HepG2 (cell line): Measurements from ENCODE around the gene CACNA1D. TPM values are rescaled to one million over a fixed set of nuclear protein-coding genes. Genes with fewer than 3 reads are reported as not detected.
"Not testable (repeated sequence)": the region's sequence is repeated elsewhere in the genome, so short reads cannot be mapped to it uniquely, and the experiment has no call there.

ENCODE experiments used
- ATAC-seq: fragments of 200-7000 bp; cut with Tn5 transposase; 3 replicates; pipeline ENCODE4 v1.9.1; 2020; ENCODE audit warnings: mild to moderate bottlenecking, moderate library complexity
- BruUV-seq: library from RNA; stranded (reverse); fragments of 400-500 nt; replicated peaks from 2 replicates; lab custom pipeline; 2021; lab: Mats Ljungman, UMichigan
- CTCF ChIA-PET: fragments of 300-600 bp; formaldehyde crosslinking; extraction: SDS; loops from one replicate; lab custom pipeline; 2021; ENCODE audit warnings: low total read pairs, inconsistent platforms, low intra/inter-chr PET ratio; lab: Yijun Ruan, JAX
- POLR2A ChIA-PET: fragments of 350-600 bp; sonication (Branson Sonifier 250); formaldehyde crosslinking; loops from one replicate; lab custom pipeline; 2020; ENCODE audit warnings: antibody characterized with exemption, inconsistent platforms; lab: Yijun Ruan, JAX
- DNase-seq: peaks from one replicate; pipeline ENCODE4 v3.0.0-alpha.2; 2015; ENCODE audit warnings: low spot score
- FAIRE-seq: peaks from 3 replicates; lab custom pipeline; 2011; peaks lifted over from hg19 to GRCh38; lab: Jason Lieb, UNC
- H2AFZ ChIP-seq: one replicate; pipeline ENCODE4 v1.6.1; 2011; ENCODE audit warnings: low read length, inconsistent platforms
- H3K27ac ChIP-seq: fragments of 300-600 bp; 3 replicates; pipeline ENCODE4 v1.8.0; 2011; ENCODE audit warnings: mixed run types, mild to moderate bottlenecking, mixed read lengths, low read length, inconsistent platforms; ENCODE audit not compliant: insufficient read depth; ENCODE audit errors: extremely low read length
- H3K27me3 ChIP-seq, 2 experiments: fragments of 200-600 bp in 1 of 2; 2 replicates in 1 of 2; 3 replicates in 1 of 2; pipeline versions ENCODE4 v1.6.0 to v1.8.0; 2011; ENCODE audit warnings: low read length in 2 of 2, mild to moderate bottlenecking in 2 of 2, moderate library complexity in 2 of 2, inconsistent platforms in 1 of 2; ENCODE audit not compliant: insufficient read depth in 2 of 2, control insufficient read depth in 1 of 2
- H3K36me3 ChIP-seq, 2 experiments: fragments of 200-600 bp in 1 of 2; replicated peaks in 1 of 2; 2 replicates in 1 of 2; 3 replicates in 1 of 2; pipeline versions ENCODE4 v1.5.1 to v1.8.0; 2011; ENCODE audit warnings: low read length in 2 of 2, inconsistent platforms in 1 of 2; ENCODE audit not compliant: insufficient read depth in 2 of 2, control insufficient read depth in 1 of 2
- H3K4me1 ChIP-seq: 2 replicates; pipeline ENCODE4 v1.5.1; 2012; ENCODE audit warnings: low read length, inconsistent platforms; ENCODE audit not compliant: insufficient read depth
- H3K4me2 ChIP-seq: 2 replicates; pipeline ENCODE4 v1.6.0; 2011; ENCODE audit warnings: low read depth, low read length, inconsistent platforms
- H3K4me3 ChIP-seq, 3 experiments: fragments of 200-600 bp in 1 of 3; sonication (generic), shearing (Covaris generic) in 1 of 3; replicated peaks in 1 of 3; 2 replicates each; pipeline ENCODE4 v1.5.1; 2011 to 2016; ENCODE audit warnings: low read length in 3 of 3, inconsistent platforms in 2 of 3, low read depth in 2 of 3, mild to moderate bottlenecking in 2 of 3, control low read depth in 1 of 3, mixed read lengths in 1 of 3; ENCODE audit not compliant: insufficient read depth in 1 of 3
- H3K79me2 ChIP-seq: one replicate; pipeline ENCODE4 v1.6.1; 2011; ENCODE audit warnings: low read length, inconsistent platforms; ENCODE audit not compliant: insufficient read depth
- H3K9ac ChIP-seq: 2 replicates; pipeline ENCODE4 v1.6.0; 2011; ENCODE audit warnings: mild to moderate bottlenecking, low read depth, low read length, inconsistent platforms; ENCODE audit not compliant: insufficient read depth
- H3K9me3 ChIP-seq: 2 replicates; pipeline ENCODE4 v1.5.1; 2012; ENCODE audit warnings: mild to moderate bottlenecking, low read length
- H4K20me1 ChIP-seq: 2 replicates; pipeline ENCODE4 v1.6.0; 2011; ENCODE audit warnings: inconsistent platforms, mild to moderate bottlenecking, low read length, moderate library complexity; ENCODE audit not compliant: insufficient read depth
- DMAP1 ChIP-seq: IDR thresholded peaks from 2 replicates; pipeline ENCODE4 v1.6.1; 2016
- KDM6A ChIP-seq: IDR thresholded peaks from 2 replicates; pipeline ENCODE4 v1.6.1; 2016; ENCODE audit warnings: low read depth
- NBN ChIP-seq: fragments of 450-650 bp; conservative IDR thresholded peaks from 2 replicates; pipeline ENCODE4 v1.6.1; 2017
- NFE2L2 ChIP-seq: fragments of 150-350 bp; IDR thresholded peaks from 2 replicates; pipeline ENCODE4 v1.6.1; 2014; ENCODE audit warnings: low read length
- PHF8 ChIP-seq: sonication (generic); formaldehyde crosslinking; IDR thresholded peaks from 2 replicates; pipeline ENCODE4 v1.5.0; 2020; ENCODE audit warnings: missing genetic modification reagents
- RBFOX2 ChIP-seq: fragments of 200-400 bp; formaldehyde crosslinking; IDR thresholded peaks from 2 replicates; pipeline ENCODE4 v1.6.1; 2017; ENCODE audit warnings: low read depth, mild to moderate bottlenecking, low read length
- RFXAP ChIP-seq: sonication (generic); formaldehyde crosslinking; IDR thresholded peaks from 2 replicates; pipeline ENCODE4 v1.4.0; 2020; ENCODE audit warnings: missing genetic modification reagents, borderline replicate concordance
- ZNF335 ChIP-seq: sonication (generic); formaldehyde crosslinking; IDR thresholded peaks from 2 replicates; pipeline ENCODE4 v1.4.0; 2020; ENCODE audit warnings: missing genetic modification reagents
- ZSCAN9 ChIP-seq: IDR thresholded peaks from 2 replicates; pipeline ENCODE4 v1.6.1; 2016; ENCODE audit warnings: borderline replicate concordance
- WGBS: methylation state at CpG from one replicate; pipeline ENCODE4 v1.1.6; 2017; ENCODE audit warnings: low lambda C conversion rate; 5-methylcytosine and 5-hydroxymethylcytosine counted together
- in situ Hi-C: cut with HindIII; loops from 2 replicates; pipeline ENCODE4 v1.10.0; 2017; ENCODE audit warnings: low pct_unique_long_range_greater_than_20kb; ENCODE audit not compliant: extremely low pct_ligation_motif_present
- intact Hi-C: fragments of 100-400 bp; cut with micrococcal nuclease; formaldehyde crosslinking; loops from one replicate; pipeline ENCODE4 v1.10.0; 2022; ENCODE audit not compliant: unreplicated experiment
- polyA plus RNA-seq, 8 experiments: library from polyadenylated mRNA; depleted of rRNA in 3 of 8; stranded (reverse) in 7 of 8; unstranded in 1 of 8; fragments of >200 nt; fragmentation: Illumina TruSeq in 4 of 8; extraction: Trizol in 4 of 8; gene quantifications; 2 replicates each; pipeline versions ENCODE4 v1.2.1 to v1.2.3, GENCODE V29; 2011 to 2016; ENCODE audit warnings: low read depth in 4 of 8, missing spikeins in 1 of 8, mixed read lengths in 1 of 8; ENCODE audit not compliant: insufficient read depth in 1 of 8
- total RNA-seq, 5 experiments: library from RNA; depleted of rRNA; stranded (reverse); fragments of >200 nt; fragmentation: Illumina TruSeq; extraction: Trizol; gene quantifications; 2 replicates each; pipeline ENCODE4 v1.2.3, GENCODE V29; 2016; ENCODE audit warnings: low read depth in 1 of 5
- TF ChIP-seq, protein P1 (sequence below): sonication (generic); formaldehyde crosslinking; IDR thresholded peaks from 2 replicates; pipeline ENCODE4 v1.8.1; 2023; ENCODE audit warnings: missing genetic modification reagents, inconsistent platforms, borderline replicate concordance

CACNA1D gene
- total and polyA plus RNA-seq, 2 of the 13 experiments (the other 11 are each of a cell fraction or from before 2014, with no cell fraction given), result 0.26 to 0.38 TPM

GRCh38 chr3:53661480-53661879, 167.1 kb downstream of the CACNA1D start (continued):
- TF ChIP-seq ZSCAN9 (CRISPR knock-in tag), result no peak
- TF ChIP-seq RFXAP, result no peak
- no peak for TF ChIP-seq ZNF335
- no peak for TF ChIP-seq PHF8 (CRISPR knock-in tag)
- no peak for TF ChIP-seq RBFOX2
- TF ChIP-seq, protein P1, sequence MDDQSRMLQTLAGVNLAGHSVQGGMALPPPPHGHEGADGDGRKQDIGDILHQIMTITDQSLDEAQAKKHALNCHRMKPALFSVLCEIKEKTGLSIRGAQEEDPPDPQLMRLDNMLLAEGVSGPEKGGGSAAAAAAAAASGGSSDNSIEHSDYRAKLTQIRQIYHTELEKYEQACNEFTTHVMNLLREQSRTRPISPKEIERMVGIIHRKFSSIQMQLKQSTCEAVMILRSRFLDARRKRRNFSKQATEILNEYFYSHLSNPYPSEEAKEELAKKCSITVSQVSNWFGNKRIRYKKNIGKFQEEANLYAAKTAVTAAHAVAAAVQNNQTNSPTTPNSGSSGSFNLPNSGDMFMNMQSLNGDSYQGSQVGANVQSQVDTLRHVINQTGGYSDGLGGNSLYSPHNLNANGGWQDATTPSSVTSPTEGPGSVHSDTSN, result no peak
- no peak for TF ChIP-seq NFE2L2
- no peak for TF ChIP-seq KDM6A (CRISPR knock-in tag)
- no peak for TF ChIP-seq NBN
- no peak for TF ChIP-seq DMAP1

DNA sequence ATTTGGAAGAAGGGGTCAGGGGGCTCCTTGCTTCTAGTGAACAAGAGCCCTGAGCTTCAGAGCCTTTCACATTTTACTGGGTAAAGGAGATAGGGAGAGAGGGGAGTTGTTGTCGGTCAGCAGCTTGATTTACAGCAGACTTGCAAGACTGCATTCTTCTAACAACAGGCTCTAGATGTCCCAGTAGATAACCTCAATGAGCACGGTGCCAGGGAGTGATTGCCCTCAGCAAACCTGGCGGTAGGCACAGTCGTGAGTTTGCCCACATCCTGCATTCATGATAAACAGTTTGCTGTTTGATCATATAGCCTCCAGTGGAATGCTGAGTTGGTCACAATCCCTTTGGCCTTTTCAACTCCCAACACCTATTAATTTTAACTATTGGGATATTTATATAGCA, 170.4 kb downstream of the CACNA1D start:
- H3K27me3 ChIP-seq, H3K4me1 ChIP-seq, H3K79me2 ChIP-seq, POLR2A ChIA-PET, CTCF ChIA-PET, BruUV-seq, H2AFZ ChIP-seq, H3K9ac ChIP-seq, DNase-seq, FAIRE-seq, H3K4me3 ChIP-seq, H3K36me3 ChIP-seq, in situ Hi-C loops, H3K9me3 ChIP-seq, H3K27ac ChIP-seq, intact Hi-C loops, H4K20me1 ChIP-seq, ATAC-seq, H3K4me2 ChIP-seq: not testable (repeated sequence)
- WGBS, result 82% methylated on average over 3 of the region's 4 CpGs
